CD14-positive monocyte (primary cell): ENCODE data around the gene SPDL1. TPM values are rescaled to one million over a fixed set of nuclear protein-coding genes. Genes with fewer than 3 reads are reported as not detected.
A peak's percentile ranks its signal among the peaks of the same experiment; 100 is the strongest.

Source experiments
- DNase-seq, 3 donors: peaks; one replicate each; pipeline ENCODE4 v3.0.0-alpha.2; 2011 to 2022
- H2AFZ ChIP-seq: 2 replicates; pipeline ENCODE4 v1.6.0; 2012; ENCODE audit warnings: mild to moderate bottlenecking, low read depth, low read length, inconsistent platforms; ENCODE audit not compliant: insufficient read depth, poor library complexity, severe bottlenecking
- H3K27ac ChIP-seq, 2 donors: 1 replicate in 1 of 2; 2 replicates in 1 of 2; pipeline ENCODE4 v1.5.1; 2012 to 2013; ENCODE audit warnings: low read length in 2 of 2, control low read depth in 1 of 2, inconsistent platforms in 1 of 2, low read depth in 1 of 2, mild to moderate bottlenecking in 1 of 2
- H3K27me3 ChIP-seq, 2 donors: one replicate each; pipeline versions ENCODE4 v1.6.0 to v1.6.1; 2011 to 2013; ENCODE audit warnings: low read length in 2 of 2; ENCODE audit not compliant: control insufficient read depth in 2 of 2, insufficient read depth in 2 of 2
- H3K36me3 ChIP-seq, 2 donors: replicated peaks in 1 of 2; 1 replicate in 1 of 2; 2 replicates in 1 of 2; pipeline versions ENCODE4 v1.5.1 to v1.6.1; 2012 to 2013; ENCODE audit warnings: low read length in 2 of 2, control low read depth in 1 of 2, inconsistent platforms in 1 of 2, mild to moderate bottlenecking in 1 of 2; ENCODE audit not compliant: insufficient read depth in 2 of 2, control insufficient read depth in 1 of 2
- H3K4me1 ChIP-seq, 2 donors: 1 replicate in 1 of 2; 2 replicates in 1 of 2; pipeline versions ENCODE4 v1.5.1 to v1.6.1; 2012 to 2013; ENCODE audit warnings: low read length in 2 of 2, control low read depth in 1 of 2, inconsistent platforms in 1 of 2, mild to moderate bottlenecking in 1 of 2, moderate library complexity in 1 of 2; ENCODE audit not compliant: insufficient read depth in 2 of 2, control insufficient read depth in 1 of 2
- H3K4me2 ChIP-seq: replicated peaks from 2 replicates; pipeline ENCODE3; 2012; ENCODE audit warnings: low read length, moderate library complexity, mild to moderate bottlenecking; ENCODE audit not compliant: poor library complexity, severe bottlenecking; ENCODE audit errors: extremely low read depth
- H3K4me3 ChIP-seq, 3 experiments: fragments of 200-600 bp in 1 of 3; sonication (generic) in 1 of 3; replicated peaks in 1 of 3; 1 replicate in 2 of 3; 2 replicates in 1 of 3; pipeline ENCODE4 v1.5.1; 2011 to 2013; ENCODE audit warnings: low read length in 3 of 3, mild to moderate bottlenecking in 3 of 3, control low read depth in 2 of 3, low read depth in 2 of 3, inconsistent platforms in 1 of 3, moderate library complexity in 1 of 3
- H3K79me2 ChIP-seq: 2 replicates; pipeline ENCODE4 v1.6.0; 2012; ENCODE audit warnings: mild to moderate bottlenecking, control low read depth, inconsistent platforms, low read length, moderate library complexity; ENCODE audit not compliant: insufficient read depth
- H3K9ac ChIP-seq: 2 replicates; pipeline ENCODE4 v1.6.0; 2017; ENCODE audit warnings: low read length, mild to moderate bottlenecking; ENCODE audit not compliant: insufficient read depth, poor library complexity, severe bottlenecking
- H3K9me3 ChIP-seq, 2 donors: replicated peaks in 1 of 2; 1 replicate in 1 of 2; 2 replicates in 1 of 2; pipeline versions ENCODE4 v1.5.1 to v1.6.1; 2012 to 2013; ENCODE audit warnings: low read length in 2 of 2, control low read depth in 1 of 2; ENCODE audit not compliant: control insufficient read depth in 1 of 2, insufficient read depth in 1 of 2
- H4K20me1 ChIP-seq: 2 replicates; pipeline ENCODE4 v1.6.0; 2012; ENCODE audit warnings: mild to moderate bottlenecking, low read length, control low read depth, moderate library complexity; ENCODE audit not compliant: insufficient read depth
- H3K27ac Mint-ChIP-seq, 7 donors: one replicate each; pipeline ENCODE4 v1.8.0; 2020; ENCODE audit warnings: mild to moderate bottlenecking in 7 of 7, mixed read lengths in 7 of 7, moderate library complexity in 6 of 7, inconsistent platforms in 2 of 7
- H3K27me3 Mint-ChIP-seq, 3 donors: one replicate each; pipeline ENCODE4 v1.8.0; 2021 to 2022; ENCODE audit warnings: low read depth in 3 of 3, mild to moderate bottlenecking in 3 of 3, mixed read lengths in 3 of 3, moderate library complexity in 3 of 3, inconsistent platforms in 1 of 3
- H3K36me3 Mint-ChIP-seq, 2 donors: one replicate each; pipeline ENCODE4 v1.8.0; 2020; ENCODE audit warnings: mixed read lengths in 2 of 2, inconsistent platforms in 1 of 2, mild to moderate bottlenecking in 1 of 2
- H3K4me1 Mint-ChIP-seq: one replicate; pipeline ENCODE4 v1.8.0; 2020; ENCODE audit warnings: mild to moderate bottlenecking, mixed read lengths
- H3K4me3 Mint-ChIP-seq, 2 donors: one replicate each; pipeline ENCODE4 v1.8.0; 2020; ENCODE audit warnings: mild to moderate bottlenecking in 2 of 2, mixed read lengths in 2 of 2, moderate library complexity in 1 of 2
- H3K9me3 Mint-ChIP-seq, 7 donors: one replicate each; pipeline ENCODE4 v1.8.0; 2020 to 2022; ENCODE audit warnings: mixed read lengths in 7 of 7, mild to moderate bottlenecking in 6 of 7, moderate library complexity in 6 of 7, inconsistent platforms in 2 of 7
- WGBS: methylation state at CpG from one replicate; pipeline ENCODE4 v1.1.5; 2013; ENCODE audit warnings: missing lambda C conversion rate; ENCODE audit not compliant: insufficient coverage; 5-methylcytosine and 5-hydroxymethylcytosine counted together
- intact Hi-C, 2 donors: fragments of 100-400 bp; cut with micrococcal nuclease; formaldehyde crosslinking; loops; one replicate each; pipeline versions ENCODE4 v1.15.0 to v1.15.1; 2023
- polyA plus RNA-seq, 3 donors: library from polyadenylated mRNA; depleted of rRNA in 1 of 3; unstranded in 2 of 3; stranded (reverse) in 1 of 3; fragments of 300-500 nt in 2 of 3; fragments of >200 nt in 1 of 3; fragmentation: Illumina TruSeq in 2 of 3; gene quantifications; 1 replicate in 2 of 3; 2 replicates in 1 of 3; pipeline ENCODE4 v1.2.3, GENCODE V29; 2012 to 2021
- TF ChIP-seq, protein P1 (sequence below): fragments of 200-600 bp; IDR thresholded peaks from one replicate; pipeline ENCODE4 v1.8.0; 2022; ENCODE audit warnings: antibody characterized with exemption, mild to moderate bottlenecking

Gene SPDL1
- polyA plus RNA-seq, 3 donors = 1.4 to 1.6 (median 1.6) TPM

DNA sequence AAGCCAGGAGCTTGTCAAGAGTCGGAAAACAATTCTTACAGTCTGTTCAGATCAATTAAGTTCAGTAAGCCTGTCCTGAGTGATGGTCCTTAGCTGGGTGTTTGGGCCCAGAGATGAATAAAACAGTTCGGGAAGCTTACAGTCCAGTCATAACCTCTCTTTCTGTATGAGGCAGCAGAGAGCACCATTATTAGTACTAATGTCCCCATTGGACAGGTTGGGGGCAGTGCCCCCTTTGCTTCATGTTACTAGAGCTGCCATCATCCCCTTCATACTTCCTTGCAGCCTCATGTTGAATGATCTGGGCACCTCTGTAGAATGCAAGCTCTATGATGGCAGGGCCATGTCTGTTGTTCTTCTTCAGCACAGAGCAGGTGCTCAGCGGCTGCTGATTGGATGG is 63.3 kb downstream of the SPDL1 start:
- WGBS = 100% methylated on average over 1 of the region's 3 CpGs
- Mint-ChIP-seq H3K36me3 (peaks cover 19 to 36% of the 10 kb centered on the region in 2 donors), H3K9me3 (no peaks in the 10 kb centered on the region), H3K4me3 (peak overlapping the region in 1 of 2 donors; percentile 39), H3K4me1 (peaks cover 94% of the 10 kb centered on the region), H3K27ac (peak overlapping the region; percentile 71 to 97 (median 93)), H3K27me3 (no peaks in the 10 kb centered on the region)
- peaks cover 0 to 6% of the 10 kb centered on the region in 2 donors for H3K36me3 ChIP-seq
- H3K9me3 ChIP-seq = no peaks in the 10 kb centered on the region
- intact Hi-C loops = no loop called here
- H3K4me2 ChIP-seq = peak overlapping the region; percentile 87
- H3K4me3 ChIP-seq = peak overlapping the region in 1 of 3 experiments; percentile 76
- H2AFZ ChIP-seq = no peak overlapping the region
- no peak overlapping the region for H3K9ac ChIP-seq
- peaks cover 79 to 82% of the 10 kb centered on the region in 2 donors for H3K4me1 ChIP-seq
- no peaks in the 10 kb centered on the region for H3K27me3 ChIP-seq
- H4K20me1 ChIP-seq = peaks cover 95% of the 10 kb centered on the region
- DNase-seq = no peak
- peak overlapping the region; percentile 77 to 93 for H3K27ac ChIP-seq
- TF ChIP-seq, protein P1, sequence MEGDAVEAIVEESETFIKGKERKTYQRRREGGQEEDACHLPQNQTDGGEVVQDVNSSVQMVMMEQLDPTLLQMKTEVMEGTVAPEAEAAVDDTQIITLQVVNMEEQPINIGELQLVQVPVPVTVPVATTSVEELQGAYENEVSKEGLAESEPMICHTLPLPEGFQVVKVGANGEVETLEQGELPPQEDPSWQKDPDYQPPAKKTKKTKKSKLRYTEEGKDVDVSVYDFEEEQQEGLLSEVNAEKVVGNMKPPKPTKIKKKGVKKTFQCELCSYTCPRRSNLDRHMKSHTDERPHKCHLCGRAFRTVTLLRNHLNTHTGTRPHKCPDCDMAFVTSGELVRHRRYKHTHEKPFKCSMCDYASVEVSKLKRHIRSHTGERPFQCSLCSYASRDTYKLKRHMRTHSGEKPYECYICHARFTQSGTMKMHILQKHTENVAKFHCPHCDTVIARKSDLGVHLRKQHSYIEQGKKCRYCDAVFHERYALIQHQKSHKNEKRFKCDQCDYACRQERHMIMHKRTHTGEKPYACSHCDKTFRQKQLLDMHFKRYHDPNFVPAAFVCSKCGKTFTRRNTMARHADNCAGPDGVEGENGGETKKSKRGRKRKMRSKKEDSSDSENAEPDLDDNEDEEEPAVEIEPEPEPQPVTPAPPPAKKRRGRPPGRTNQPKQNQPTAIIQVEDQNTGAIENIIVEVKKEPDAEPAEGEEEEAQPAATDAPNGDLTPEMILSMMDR = no peak
- H3K79me2 ChIP-seq = peaks cover 100% of the 10 kb centered on the region

DNA sequence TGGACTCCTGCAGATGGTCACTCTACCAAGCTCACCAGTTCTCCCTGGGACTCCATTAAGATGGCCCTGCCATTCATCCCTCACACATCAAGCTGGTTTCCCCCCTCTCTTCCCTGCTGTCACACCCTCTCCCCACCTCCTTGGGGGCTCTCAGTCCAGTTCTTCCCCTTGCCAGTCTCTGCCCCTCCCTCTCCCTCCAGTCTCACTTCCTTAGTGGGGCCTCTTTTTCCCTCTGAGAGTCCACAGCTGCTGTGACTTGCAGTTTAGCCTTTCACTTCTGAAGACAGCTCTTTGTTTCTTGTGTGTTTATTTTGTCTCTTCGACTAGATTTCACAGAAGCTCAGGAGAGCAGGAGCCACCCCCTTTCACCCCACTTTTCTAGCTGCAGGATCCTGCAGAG is 64.0 kb downstream of the SPDL1 start:
- Mint-ChIP-seq H3K4me1 (peaks cover 94% of the 10 kb centered on the region), H3K27ac (peak overlapping the region; percentile 78 to 97 (median 93)), H3K4me3 (peak overlapping the region; percentile 73 to 91), H3K27me3 (no peaks in the 10 kb centered on the region), H3K9me3 (no peaks in the 10 kb centered on the region), H3K36me3 (peaks cover 24 to 40% of the 10 kb centered on the region in 2 donors)
- peaks cover 100% of the 10 kb centered on the region for H3K79me2 ChIP-seq
- H3K9ac ChIP-seq = peak overlapping the region; percentile 54
- no peaks in the 10 kb centered on the region for H3K9me3 ChIP-seq
- TF ChIP-seq, protein P1 = no peak
- H3K36me3 ChIP-seq = peaks cover 0 to 13% of the 10 kb centered on the region in 2 donors
- peak; percentile 57 to 68 (median 65) for DNase-seq
- H3K4me3 ChIP-seq = peak overlapping the region; percentile 7 to 76 (median 49)
- intact Hi-C loops = no loop called here
- H3K4me1 ChIP-seq = peaks cover 79 to 82% of the 10 kb centered on the region in 2 donors
- H4K20me1 ChIP-seq = peaks cover 95% of the 10 kb centered on the region
- H2AFZ ChIP-seq = no peak overlapping the region
- peak overlapping the region; percentile 87 for H3K4me2 ChIP-seq
- WGBS = no CpG with 5 or more reads among the region's 1 CpG
- H3K27ac ChIP-seq = peak overlapping the region; percentile 77 to 93
- H3K27me3 ChIP-seq = no peaks in the 10 kb centered on the region
